ENCODE results near the gene COP1. TPM values are rescaled to one million over a fixed set of nuclear protein-coding genes. Genes with fewer than 3 reads are reported as not detected.
"Not testable (repeated sequence)": the region's sequence is repeated elsewhere in the genome, so short reads cannot be mapped to it uniquely, and the experiment has no call there.

COP1 gene
- total and polyA plus RNA-seq, 2 of the 4 experiments (the other 2 are of a cell fraction): 17.8 to 35.0 TPM

DNA sequence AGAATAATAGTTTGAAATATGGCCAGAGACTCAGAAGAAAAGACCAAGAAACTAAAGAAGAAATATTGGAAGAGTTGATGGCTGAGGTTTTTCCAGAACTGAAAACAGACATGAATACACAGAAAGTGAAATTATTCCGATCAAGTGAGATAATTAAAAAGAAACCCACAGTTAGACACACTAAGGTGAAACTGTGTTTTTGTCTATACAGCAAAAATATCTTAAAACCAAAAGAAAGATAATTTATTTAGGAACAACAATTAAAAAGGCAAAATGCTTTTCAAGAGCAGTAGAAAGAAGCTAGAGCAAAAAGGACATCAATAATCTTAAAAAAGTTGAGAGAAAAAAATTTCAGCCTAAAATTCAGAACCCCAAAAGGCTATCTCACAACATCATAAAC, 116.3 kb downstream of the COP1 start:
- Histone ChIP-seq H3K9ac (ENCODE audit: low read depth, low read length) (no peak overlapping the region), H3K4ac (ENCODE audit: low read depth, low read length) (no peak overlapping the region), H4K8ac (ENCODE audit: low read depth in 2 of 2, low read length in 2 of 2) (no peak overlapping the region), H2AK9ac (replicated peaks; ENCODE audit: low read depth, low read length, poor library complexity) (no peak overlapping the region), H4K91ac (ENCODE audit: insufficient read depth, low read depth, low read length) (no peak overlapping the region), H2BK15ac (ENCODE audit: low read depth, low read length) (no peak overlapping the region), H4K20me1 (ENCODE audit: insufficient read depth, low read length) (no peaks in the 10 kb centered on the region), H3K14ac (replicated peaks; ENCODE audit: low read depth, low read length) (no peak overlapping the region), H3K79me1 (ENCODE audit: low read depth in 1 of 2, low read length in 2 of 2) (0 out of 4 replicates have a peak, but pooled peaks cover under 1 to 3% of the 10 kb centered on the region in 2 experiments), H2AK5ac (ENCODE audit: low read depth, low read length) (no peak overlapping the region), H3K4me1 (ENCODE audit: control insufficient read depth, insufficient read depth, low read length) (no peaks in the 10 kb centered on the region), H3K9me1 (ENCODE audit: insufficient read depth, low read length) (peaks cover 3% of the 10 kb centered on the region; the same call in 1 of the 2 replicates), H2BK120ac (ENCODE audit: low read depth, low read length) (no peak overlapping the region), H3K27ac (ENCODE audit: insufficient read depth, low read length) (no peak overlapping the region), H2BK5ac (ENCODE audit: low read depth, low read length, poor library complexity, severe bottlenecking) (no peak overlapping the region), H3K23ac (ENCODE audit: low read depth, low read length) (no peak overlapping the region), H3K4me2 (ENCODE audit: low read depth, low read length) (no peak overlapping the region), H3K9me3 (ENCODE audit: control insufficient read depth, insufficient read depth, low read length) (no peaks in the 10 kb centered on the region), H3K36me3 (ENCODE audit: control insufficient read depth, insufficient read depth, low read length) (no peaks in the 10 kb centered on the region; the same call in 1 of the 2 replicates), H2AFZ (replicated peaks; ENCODE audit: low read length, poor library complexity) (no peak overlapping the region), H3K4me3 (ENCODE audit: insufficient read depth, low read depth, low read length) (no peak overlapping the region), H3K56ac (ENCODE audit: extremely low read depth, insufficient read depth, low read length) (no peak overlapping the region), H4K5ac (ENCODE audit: low read depth, low read length) (no peak overlapping the region), H2BK20ac (ENCODE audit: low read depth, low read length) (no peak overlapping the region), H3K27me3 (ENCODE audit: control insufficient read depth, insufficient read depth, low read length) (no peaks in the 10 kb centered on the region), H3K18ac (ENCODE audit: low read depth, low read length) (no peak overlapping the region)
- dilution Hi-C loops (cut with HindIII; ENCODE audit: low sequenced_read_pairs, unreplicated experiment) (no loop called here), in situ Hi-C loops (cut with MboI; ENCODE audit: low sequenced_read_pairs) (no loop called here), intact Hi-C loops (cut with micrococcal nuclease) (no loop called here)
- DNase-seq: no peak
- CTCF ChIA-PET: no interaction called here
- BruUV-seq (replicated peaks): no TSS peak
- TF ChIP-seq CEBPB (IDR thresholded peaks at IDR 0.05; ENCODE audit: low read depth, low read length): no peak
- TF ChIP-seq MAFK (IDR thresholded peaks at IDR 0.05; ENCODE audit: low read depth, low read length): peak; percentile 89
- TF ChIP-seq MXI1 (IDR thresholded peaks at IDR 0.05; ENCODE audit: borderline replicate concordance, low read depth, low read length): no peak
- TF ChIP-seq BHLHE40 (IDR thresholded peaks at IDR 0.05; ENCODE audit: low read depth, low read length): no peak
- no peak for ATAC-seq (ENCODE audit: low read depth)
- POLR2A ChIA-PET (ENCODE audit: unreplicated experiment): interaction anchor here (1.1 kb wide), 1 partner anchor 117 kb away, joined by 5 read pairs; the partner anchor contains the start of gene COP1
- WGBS, 2 experiments (ENCODE audit: extremely low coverage in 2 of 2, insufficient read length in 1 of 2): no CpG with 5 or more reads among the region's 1 CpG

DNA sequence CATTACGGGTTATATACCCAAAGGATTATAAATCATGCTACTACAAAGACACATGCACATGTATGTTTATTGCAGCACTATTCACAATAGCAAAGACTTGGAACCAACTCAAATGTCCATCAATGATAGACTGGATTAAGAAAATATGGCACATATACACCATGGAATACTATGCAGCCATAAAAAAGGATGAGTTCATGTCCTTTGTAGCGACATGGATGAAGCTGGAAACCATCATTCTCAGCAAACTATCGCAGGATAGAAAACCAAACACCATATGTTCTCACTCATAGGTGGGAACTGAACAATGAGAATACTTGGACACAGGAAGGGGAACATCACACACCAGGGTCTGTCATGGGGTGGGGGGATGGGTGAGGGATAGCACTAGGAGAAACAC, 119.3 kb downstream of the COP1 start:
- H4K20me1 ChIP-seq (ENCODE audit: insufficient read depth, low read length); POLR2A ChIA-PET (ENCODE audit: unreplicated experiment); H3K23ac ChIP-seq (ENCODE audit: low read depth, low read length); H3K27ac ChIP-seq (ENCODE audit: insufficient read depth, low read length); H3K27me3 ChIP-seq (ENCODE audit: control insufficient read depth, insufficient read depth, low read length); H2AK9ac ChIP-seq (replicated peaks; ENCODE audit: low read depth, low read length, poor library complexity); in situ Hi-C loops (cut with MboI; ENCODE audit: low sequenced_read_pairs); H2AK5ac ChIP-seq (ENCODE audit: low read depth, low read length); H2BK15ac ChIP-seq (ENCODE audit: low read depth, low read length); ATAC-seq (ENCODE audit: low read depth); CTCF ChIA-PET; H4K91ac ChIP-seq (ENCODE audit: insufficient read depth, low read depth, low read length); dilution Hi-C loops (cut with HindIII; ENCODE audit: low sequenced_read_pairs, unreplicated experiment); H3K9me1 ChIP-seq (ENCODE audit: insufficient read depth, low read length); H2BK5ac ChIP-seq (ENCODE audit: low read depth, low read length, poor library complexity, severe bottlenecking); H4K5ac ChIP-seq (ENCODE audit: low read depth, low read length); H3K4me3 ChIP-seq (ENCODE audit: insufficient read depth, low read depth, low read length); H4K8ac ChIP-seq (ENCODE audit: low read depth in 2 of 2, low read length in 2 of 2); H2AFZ ChIP-seq (replicated peaks; ENCODE audit: low read length, poor library complexity); H2BK20ac ChIP-seq (ENCODE audit: low read depth, low read length); H3K9ac ChIP-seq (ENCODE audit: low read depth, low read length); H3K4ac ChIP-seq (ENCODE audit: low read depth, low read length); H3K18ac ChIP-seq (ENCODE audit: low read depth, low read length); H3K56ac ChIP-seq (ENCODE audit: extremely low read depth, insufficient read depth, low read length); H3K36me3 ChIP-seq (ENCODE audit: control insufficient read depth, insufficient read depth, low read length); intact Hi-C loops (cut with micrococcal nuclease); BruUV-seq (replicated peaks); DNase-seq; H3K79me1 ChIP-seq (ENCODE audit: low read depth in 1 of 2, low read length in 2 of 2); H3K9me3 ChIP-seq (ENCODE audit: control insufficient read depth, insufficient read depth, low read length); H2BK120ac ChIP-seq (ENCODE audit: low read depth, low read length); H3K14ac ChIP-seq (replicated peaks; ENCODE audit: low read depth, low read length); H3K4me2 ChIP-seq (ENCODE audit: low read depth, low read length); H3K4me1 ChIP-seq (ENCODE audit: control insufficient read depth, insufficient read depth, low read length): not testable (repeated sequence)
- WGBS, 2 experiments (ENCODE audit: extremely low coverage in 2 of 2, insufficient read length in 1 of 2): no CpG with 5 or more reads among the region's 3 CpGs

All from IMR-90 (cell line).